SW 1271 (cell line): ENCODE measurements around the gene BPTF.
"Not testable (repeated sequence)": the region's sequence is repeated elsewhere in the genome, so short reads cannot be mapped to it uniquely, and the experiment has no call there.

ENCODE experiments used
- DNase-seq, 2 experiments: peaks; one replicate each; lab custom pipeline; 2025; lab: John Stamatoyannopoulos, UW

The BPTF gene

GRCh38 chr17:67974598-67975066 lies 149.3 kb downstream of the BPTF start:
- no peak for DNase-seq

GRCh38 chr17:67976306-67976705 lies 151.0 kb downstream of the BPTF start:
- not testable (repeated sequence) for DNase-seq

- DNase-seq, result no peak
Measured at GRCh38 chr17:67980456-67980855, 155.2 kb downstream of the BPTF start.

GRCh38 chr17:67980883-67981282 lies 155.6 kb downstream of the BPTF start:
- not testable (repeated sequence) for DNase-seq

- no peak for DNase-seq
Measured at GRCh38 chr17:67982034-67982640, 156.8 kb downstream of the BPTF start.

GRCh38 chr17:67982686-67983382 lies 157.5 kb downstream of the BPTF start:
- DNase-seq, result no peak

- DNase-seq, result no peak
Measured at GRCh38 chr17:67983383-67983688, 158.0 kb downstream of the BPTF start.

GRCh38 chr17:67990909-67991308 lies 165.6 kb downstream of the BPTF start:
- no peak for DNase-seq

GRCh38 chr17:67992548-67993152 lies 167.3 kb downstream of the BPTF start:
- DNase-seq, result peak in 1 of 2 experiments; percentile 28

GRCh38 chr17:67993153-67993997 lies 168.1 kb downstream of the BPTF start:
- DNase-seq, result peak; percentile 30 to 70

- peak in 1 of 2 experiments; percentile 49 for DNase-seq
Measured at GRCh38 chr17:67993998-67994361, 168.7 kb downstream of the BPTF start.

- no peak for DNase-seq
Measured at GRCh38 chr17:67994817-67995569, 169.7 kb downstream of the BPTF start.

- no peak for DNase-seq
Measured at GRCh38 chr17:67995570-67996263, 170.4 kb downstream of the BPTF start.

GRCh38 chr17:67996301-67997171 lies 171.2 kb downstream of the BPTF start, which contains the start of gene C17orf58:
TSS of gene C17orf58 (minus strand) at chr17:67996469. CDS start at chr17:67996198, 271 bp downstream.
- DNase-seq, result not testable (repeated sequence)

GRCh38 chr17:67998466-67998865 lies 173.2 kb downstream of the BPTF start:
- no peak for DNase-seq

- DNase-seq, result peak in 1 of 2 experiments; percentile 17
Measured at GRCh38 chr17:67999291-67999911, 174.1 kb downstream of the BPTF start.

GRCh38 chr17:68004201-68004600 lies 178.9 kb downstream of the BPTF start:
- DNase-seq, result no peak

GRCh38 chr17:68006797-68007196 lies 181.5 kb downstream of the BPTF start:
- DNase-seq, result no peak

GRCh38 chr17:68011199-68011665 lies 185.9 kb downstream of the BPTF start:
- peak in 1 of 2 experiments; percentile 17 for DNase-seq
